Chondrocyte (in vitro differentiated cells): ENCODE data around the gene MON1B. TPM values are rescaled to one million over a fixed set of nuclear protein-coding genes. Genes with fewer than 3 reads are reported as not detected.

Source experiments
- DNase-seq: peaks from one replicate; pipeline ENCODE4 v3.0.0; 2021; ENCODE audit warnings: mixed read lengths, low spot score
- H3K27ac Mint-ChIP-seq: one replicate; pipeline ENCODE4 v1.8.0; 2021; ENCODE audit warnings: mild to moderate bottlenecking, moderate library complexity, mixed read lengths; ENCODE audit not compliant: unreplicated experiment
- H3K27me3 Mint-ChIP-seq: 2 replicates; pipeline ENCODE4 v1.8.0; 2021; ENCODE audit warnings: low read depth, mixed read lengths
- H3K36me3 Mint-ChIP-seq: 2 replicates; pipeline ENCODE4 v1.8.0; 2021; ENCODE audit warnings: low read depth, mixed read lengths
- H3K4me1 Mint-ChIP-seq: 2 replicates; pipeline ENCODE4 v1.8.0; 2021; ENCODE audit warnings: low read depth, mild to moderate bottlenecking, mixed read lengths
- H3K4me3 Mint-ChIP-seq: one replicate; pipeline ENCODE4 v1.8.0; 2021; ENCODE audit warnings: mild to moderate bottlenecking, moderate library complexity, mixed read lengths; ENCODE audit not compliant: unreplicated experiment
- H3K9me3 Mint-ChIP-seq: 2 replicates; pipeline ENCODE4 v1.8.0; 2021; ENCODE audit warnings: low read depth, mixed read lengths
- CTCF ChIP-seq: fragments of 200-600 bp; sonication (generic); IDR thresholded peaks from 2 replicates; pipeline ENCODE4 v1.5.0; 2021; ENCODE audit warnings: antibody characterized with exemption, mild to moderate bottlenecking, moderate library complexity
- total RNA-seq: library from RNA; stranded (reverse); gene quantifications from 3 replicates; pipeline ENCODE4 v1.2.1, GENCODE V29; 2021

The MON1B gene
- total RNA-seq, 1 donor from 2014 or later: 26.9 TPM

GRCh38 chr16:77250400-77250799 is 59.4 kb downstream of the MON1B start:
- no peaks in the 10 kb centered on the region for H3K4me1 Mint-ChIP-seq
- no peak for TF ChIP-seq CTCF
- H3K27ac Mint-ChIP-seq: no peak overlapping the region
- DNase-seq: no peak
- peaks cover 15% of the 10 kb centered on the region for H3K27me3 Mint-ChIP-seq
- H3K4me3 Mint-ChIP-seq: no peak overlapping the region
- no peaks in the 10 kb centered on the region for H3K9me3 Mint-ChIP-seq
- no peaks in the 10 kb centered on the region for H3K36me3 Mint-ChIP-seq

Other genes with a start within 250 kb of the MON1B start
- gene SYCE1L, start 8.2 kb downstream of the MON1B start, total RNA-seq: 3.1 to 4.0 TPM (median 3.9 TPM) in 3 replicates
- gene ADAMTS18, start 243.8 kb downstream of the MON1B start, total RNA-seq: not detected in 3 replicates